ENCODE measurements around the gene FGD6.

FGD6 gene

GRCh38 chr12:95074766-95075165, 142.5 kb downstream of the FGD6 start:
- no peak for DNase-seq

GRCh38 chr12:95073698-95074520, 143.4 kb downstream of the FGD6 start:
- no peak for DNase-seq

GRCh38 chr12:95072900-95073697, 144.2 kb downstream of the FGD6 start, which contains the start of gene NR2C1:
Gene NR2C1 (minus strand): TSS chr12:95073618. CDS start chr12:95067384, 6,234 bp downstream.
- DNase-seq: peak; percentile 95 to 96

- no peak for DNase-seq
Measured at GRCh38 chr12:95070378-95070777, 146.9 kb downstream of the FGD6 start.

GRCh38 chr12:95066091-95066855, 151.0 kb downstream of the FGD6 start:
- no peak for DNase-seq

GRCh38 chr12:95060951-95061350, 156.3 kb downstream of the FGD6 start:
- no peak for DNase-seq

GRCh38 chr12:95059984-95060383, 157.3 kb downstream of the FGD6 start:
- DNase-seq: no peak

GRCh38 chr12:95057424-95057823, 159.8 kb downstream of the FGD6 start:
- DNase-seq: no peak

- DNase-seq: no peak
Measured at GRCh38 chr12:95055057-95055456, 162.2 kb downstream of the FGD6 start.

GRCh38 chr12:95054206-95054605, 163.1 kb downstream of the FGD6 start:
- no peak for DNase-seq

GRCh38 chr12:95051241-95051640, 166.0 kb downstream of the FGD6 start:
- no peak for DNase-seq

GRCh38 chr12:95037906-95038305, 179.4 kb downstream of the FGD6 start:
- DNase-seq: no peak

GRCh38 chr12:95034750-95035149, 182.5 kb downstream of the FGD6 start:
- DNase-seq: no peak
